IMR-90 (cell line): Measurements from ENCODE around the gene LDHB. TPM values are rescaled to one million over a fixed set of nuclear protein-coding genes. Genes with fewer than 3 reads are reported as not detected.

Source experiments
- ATAC-seq: fragments of 200-7000 bp; cut with Tn5 transposase; 2 replicates; pipeline ENCODE4 v1.9.1; 2020; ENCODE audit warnings: low read depth, mild to moderate bottlenecking, moderate library complexity
- BruUV-seq: library from RNA; stranded (reverse); fragments of 400-500 nt; replicated peaks from 2 replicates; lab custom pipeline; 2021; lab: Mats Ljungman, UMichigan
- CTCF ChIA-PET: fragments of 300-600 bp; formaldehyde crosslinking; extraction: SDS; loops from one replicate; lab custom pipeline; 2021; ENCODE audit warnings: antibody characterized with exemption; lab: Yijun Ruan, JAX
- POLR2A ChIA-PET: fragments of 300-600 bp; sonication (Branson Sonifier 250); formaldehyde crosslinking; loops from one replicate; lab custom pipeline; 2022; ENCODE audit warnings: antibody characterized with exemption; ENCODE audit not compliant: unreplicated experiment; lab: Charles Lee
- DNase-seq: peaks from one replicate; pipeline ENCODE4 v3.0.0; 2013
- H2AFZ ChIP-seq: replicated peaks from 2 replicates; pipeline ENCODE3; 2013; ENCODE audit warnings: low read length, mild to moderate bottlenecking; ENCODE audit not compliant: poor library complexity
- H2AK5ac ChIP-seq: 2 replicates; pipeline ENCODE4 v1.6.1; 2013; ENCODE audit warnings: low read depth, low read length, inconsistent platforms
- H2AK9ac ChIP-seq: replicated peaks from 2 replicates; pipeline ENCODE3; 2013; ENCODE audit warnings: mild to moderate bottlenecking, low read depth, low read length, moderate library complexity; ENCODE audit not compliant: poor library complexity
- H2BK120ac ChIP-seq: 2 replicates; pipeline ENCODE4 v1.6.1; 2013; ENCODE audit warnings: low read depth, low read length, inconsistent platforms
- H2BK15ac ChIP-seq: 3 replicates; pipeline ENCODE4 v1.6.1; 2013; ENCODE audit warnings: low read depth, low read length, inconsistent platforms
- H2BK20ac ChIP-seq: 2 replicates; pipeline ENCODE4 v1.6.1; 2013; ENCODE audit warnings: low read depth, mild to moderate bottlenecking, inconsistent platforms, low read length, moderate library complexity
- H2BK5ac ChIP-seq: 2 replicates; pipeline ENCODE4 v1.6.1; 2013; ENCODE audit warnings: mild to moderate bottlenecking, low read depth, low read length, inconsistent platforms; ENCODE audit not compliant: poor library complexity, severe bottlenecking
- H3K14ac ChIP-seq: replicated peaks from 2 replicates; pipeline ENCODE4 v1.6.1; 2013; ENCODE audit warnings: low read depth, low read length, inconsistent platforms
- H3K18ac ChIP-seq: 2 replicates; pipeline ENCODE4 v1.6.1; 2013; ENCODE audit warnings: low read depth, low read length, control low read depth
- H3K23ac ChIP-seq: 2 replicates; pipeline ENCODE4 v1.6.1; 2013; ENCODE audit warnings: low read depth, low read length, inconsistent platforms
- H3K27ac ChIP-seq: 2 replicates; pipeline ENCODE4 v1.5.1; 2013; ENCODE audit warnings: mild to moderate bottlenecking, control low read depth, low read length; ENCODE audit not compliant: insufficient read depth
- H3K27me3 ChIP-seq: 2 replicates; pipeline ENCODE4 v1.6.1; 2013; ENCODE audit warnings: low read length; ENCODE audit not compliant: control insufficient read depth, insufficient read depth
- H3K36me3 ChIP-seq: 2 replicates; pipeline ENCODE4 v1.6.1; 2013; ENCODE audit warnings: low read length, mixed read lengths; ENCODE audit not compliant: control insufficient read depth, insufficient read depth
- H3K4ac ChIP-seq: 2 replicates; pipeline ENCODE4 v1.6.1; 2013; ENCODE audit warnings: low read depth, low read length, inconsistent platforms
- H3K4me1 ChIP-seq: 2 replicates; pipeline ENCODE4 v1.6.1; 2013; ENCODE audit warnings: low read length, mixed read lengths; ENCODE audit not compliant: control insufficient read depth, insufficient read depth
- H3K4me2 ChIP-seq: 2 replicates; pipeline ENCODE4 v1.6.1; 2013; ENCODE audit warnings: low read depth, mild to moderate bottlenecking, control low read depth, low read length, moderate library complexity
- H3K4me3 ChIP-seq: 2 replicates; pipeline ENCODE4 v1.5.1; 2013; ENCODE audit warnings: low read depth, mild to moderate bottlenecking, control low read depth, low read length, moderate library complexity; ENCODE audit not compliant: insufficient read depth
- H3K56ac ChIP-seq: 2 replicates; pipeline ENCODE4 v1.6.1; 2013; ENCODE audit warnings: low read length, inconsistent platforms; ENCODE audit not compliant: insufficient read depth; ENCODE audit errors: extremely low read depth
- H3K79me1 ChIP-seq, 2 experiments: 2 replicates each; pipeline ENCODE4 v1.6.1; 2013; ENCODE audit warnings: low read length in 2 of 2, inconsistent platforms in 1 of 2, low read depth in 1 of 2
- H3K9ac ChIP-seq: 2 replicates; pipeline ENCODE4 v1.6.1; 2013; ENCODE audit warnings: low read depth, low read length, control low read depth
- H3K9me1 ChIP-seq: 2 replicates; pipeline ENCODE4 v1.6.1; 2013; ENCODE audit warnings: low read length, inconsistent platforms; ENCODE audit not compliant: insufficient read depth
- H3K9me3 ChIP-seq: 2 replicates; pipeline ENCODE4 v1.6.1; 2013; ENCODE audit warnings: low read length; ENCODE audit not compliant: control insufficient read depth, insufficient read depth
- H4K20me1 ChIP-seq: 2 replicates; pipeline ENCODE4 v1.6.1; 2013; ENCODE audit warnings: low read length, inconsistent platforms; ENCODE audit not compliant: insufficient read depth
- H4K5ac ChIP-seq: 2 replicates; pipeline ENCODE4 v1.6.1; 2013; ENCODE audit warnings: mild to moderate bottlenecking, low read depth, low read length, control low read depth
- H4K8ac ChIP-seq, 2 experiments: 2 replicates each; pipeline ENCODE4 v1.6.1; 2013; ENCODE audit warnings: low read depth in 2 of 2, low read length in 2 of 2, control low read depth in 1 of 2, inconsistent platforms in 1 of 2
- H4K91ac ChIP-seq: 2 replicates; pipeline ENCODE4 v1.6.1; 2013; ENCODE audit warnings: low read depth, low read length, inconsistent platforms; ENCODE audit not compliant: insufficient read depth
- BHLHE40 ChIP-seq: fragments of 150-350 bp; IDR thresholded peaks from 2 replicates; pipeline ENCODE4 v1.6.1; 2016; ENCODE audit warnings: mild to moderate bottlenecking, low read depth, low read length
- CEBPB ChIP-seq: IDR thresholded peaks from 2 replicates; pipeline ENCODE4 v1.6.1; 2012; ENCODE audit warnings: low read depth, low read length, improper control_type of control experiment
- CHD1 ChIP-seq: IDR thresholded peaks from 2 replicates; pipeline ENCODE4 v1.6.1; 2012; ENCODE audit warnings: low read depth, low read length, improper control_type of control experiment
- FOS ChIP-seq: fragments of 150-350 bp; IDR thresholded peaks from 2 replicates; pipeline ENCODE4 v1.6.1; 2016; ENCODE audit warnings: low read depth, low read length
- MAFK ChIP-seq: IDR thresholded peaks from 2 replicates; pipeline ENCODE4 v1.6.1; 2012; ENCODE audit warnings: low read depth, low read length, improper control_type of control experiment
- MAZ ChIP-seq: IDR thresholded peaks from 2 replicates; pipeline ENCODE4 v1.6.1; 2012; ENCODE audit warnings: low read depth, mild to moderate bottlenecking, low read length, improper control_type of control experiment, moderate library complexity, borderline replicate concordance
- MXI1 ChIP-seq: IDR thresholded peaks from 2 replicates; pipeline ENCODE4 v1.6.1; 2012; ENCODE audit warnings: low read depth, mild to moderate bottlenecking, low read length, moderate library complexity, borderline replicate concordance
- NFE2L2 ChIP-seq: fragments of 150-350 bp; IDR thresholded peaks from 2 replicates; pipeline ENCODE4 v1.6.1; 2016; ENCODE audit warnings: low read depth, mild to moderate bottlenecking, low read length
- POLR2A ChIP-seq: IDR thresholded peaks from 2 replicates; pipeline ENCODE4 v1.6.1; 2012; ENCODE audit warnings: mild to moderate bottlenecking, low read depth, low read length
- RAD21 ChIP-seq: IDR thresholded peaks from 2 replicates; pipeline ENCODE4 v1.6.1; 2012; ENCODE audit warnings: low read length, improper control_type of control experiment
- RCOR1 ChIP-seq: IDR thresholded peaks from 2 replicates; pipeline ENCODE4 v1.6.1; 2012; ENCODE audit warnings: mild to moderate bottlenecking, low read length, improper control_type of control experiment; ENCODE audit not compliant: insufficient replicate concordance
- RFX5 ChIP-seq: IDR thresholded peaks from 2 replicates; pipeline ENCODE4 v1.8.0; 2012; ENCODE audit warnings: low read depth, mild to moderate bottlenecking, low read length, moderate library complexity
- SMC3 ChIP-seq: fragments of 150-350 bp; IDR thresholded peaks from 2 replicates; pipeline ENCODE4 v1.6.1; 2016; ENCODE audit warnings: low read depth, mild to moderate bottlenecking, antibody characterized with exemption, low read length, moderate library complexity
- WGBS, 2 experiments: methylation state at CpG; one replicate each; pipeline versions ENCODE4 v1.1.5 to v1.1.7; 2013; ENCODE audit warnings: missing lambda C conversion rate in 2 of 2; ENCODE audit not compliant: insufficient read length in 1 of 2; ENCODE audit errors: extremely low coverage in 2 of 2; 5-methylcytosine and 5-hydroxymethylcytosine counted together
- dilution Hi-C: fragments of 300-500 bp; cut with HindIII; formaldehyde crosslinking; loops from one replicate; pipeline ENCODE4 v1.14.3; 2018; ENCODE audit warnings: low sequenced_read_pairs; ENCODE audit not compliant: unreplicated experiment
- in situ Hi-C: fragments of 300-500 bp; cut with MboI; formaldehyde crosslinking; loops from 3 replicates; pipeline ENCODE4 v1.14.3; 2019; ENCODE audit warnings: low sequenced_read_pairs, inconsistent platforms, mixed read lengths
- intact Hi-C: fragments of 100-400 bp; cut with micrococcal nuclease; formaldehyde crosslinking; loops from 2 replicates; pipeline ENCODE4 v1.10.0; 2022
- polyA plus RNA-seq, 3 experiments: library from polyadenylated mRNA; depleted of rRNA; stranded (reverse); fragments of >200 nt; gene quantifications; 2 replicates each; pipeline ENCODE4 v1.2.3, GENCODE V29; 2012; ENCODE audit warnings: low replicate concordance in 1 of 3
- total RNA-seq: library from RNA; depleted of rRNA; stranded (reverse); fragments of >200 nt; gene quantifications from 2 replicates; pipeline ENCODE4 v1.2.3, GENCODE V29; 2012
- TF ChIP-seq, protein P1 (sequence below): conservative IDR thresholded peaks from 2 replicates; pipeline ENCODE4 v1.5.1; 2012; ENCODE audit warnings: mild to moderate bottlenecking, low read depth, low read length, improper control_type of control experiment
- TF ChIP-seq, protein P2 (sequence below): fragments of 150-350 bp; IDR thresholded peaks from 2 replicates; pipeline ENCODE4 v1.6.1; 2016; ENCODE audit warnings: low read depth, mild to moderate bottlenecking, low read length, moderate library complexity, borderline replicate concordance
- TF ChIP-seq, protein P3 (sequence below): fragments of 150-350 bp; IDR thresholded peaks from 2 replicates; pipeline ENCODE4 v1.6.1; 2017; ENCODE audit warnings: mild to moderate bottlenecking, antibody characterized with exemption, low read length, low read depth

LDHB gene
- total and polyA plus RNA-seq, 2 of the 4 experiments (the other 2 are of a cell fraction), result 623 to 630 TPM

DNA sequence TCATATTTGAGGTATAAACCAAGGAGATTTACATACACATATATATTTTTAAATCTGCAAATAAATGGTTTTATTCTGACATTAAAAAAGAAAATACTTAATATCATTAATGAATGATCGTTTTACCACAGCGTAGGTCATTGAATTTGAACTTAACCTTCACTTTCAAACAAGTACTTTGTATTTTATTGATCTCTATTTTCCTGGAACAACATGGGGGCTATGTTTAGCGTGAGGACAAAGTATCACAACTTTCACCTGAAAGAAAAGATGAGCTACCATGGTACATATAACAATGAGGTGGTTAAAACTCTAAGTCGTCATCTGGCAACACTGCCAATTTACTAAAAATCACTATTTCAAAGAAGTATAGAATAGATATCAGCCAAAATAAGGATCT, 59.0 kb downstream of the LDHB start:
- no peak overlapping the region for H4K5ac ChIP-seq
- no peak overlapping the region for H4K8ac ChIP-seq
- no peak overlapping the region for H2AK5ac ChIP-seq
- no TSS peak for BruUV-seq
- no CpG with 5 or more reads among the region's 4 CpGs for WGBS, 2 experiments
- intact Hi-C loops (no loop called here), dilution Hi-C loops (no loop called here), in situ Hi-C loops (no loop called here)
- no peak overlapping the region for H3K4me3 ChIP-seq
- TF ChIP-seq MAZ, result no peak
- TF ChIP-seq, protein P1, sequence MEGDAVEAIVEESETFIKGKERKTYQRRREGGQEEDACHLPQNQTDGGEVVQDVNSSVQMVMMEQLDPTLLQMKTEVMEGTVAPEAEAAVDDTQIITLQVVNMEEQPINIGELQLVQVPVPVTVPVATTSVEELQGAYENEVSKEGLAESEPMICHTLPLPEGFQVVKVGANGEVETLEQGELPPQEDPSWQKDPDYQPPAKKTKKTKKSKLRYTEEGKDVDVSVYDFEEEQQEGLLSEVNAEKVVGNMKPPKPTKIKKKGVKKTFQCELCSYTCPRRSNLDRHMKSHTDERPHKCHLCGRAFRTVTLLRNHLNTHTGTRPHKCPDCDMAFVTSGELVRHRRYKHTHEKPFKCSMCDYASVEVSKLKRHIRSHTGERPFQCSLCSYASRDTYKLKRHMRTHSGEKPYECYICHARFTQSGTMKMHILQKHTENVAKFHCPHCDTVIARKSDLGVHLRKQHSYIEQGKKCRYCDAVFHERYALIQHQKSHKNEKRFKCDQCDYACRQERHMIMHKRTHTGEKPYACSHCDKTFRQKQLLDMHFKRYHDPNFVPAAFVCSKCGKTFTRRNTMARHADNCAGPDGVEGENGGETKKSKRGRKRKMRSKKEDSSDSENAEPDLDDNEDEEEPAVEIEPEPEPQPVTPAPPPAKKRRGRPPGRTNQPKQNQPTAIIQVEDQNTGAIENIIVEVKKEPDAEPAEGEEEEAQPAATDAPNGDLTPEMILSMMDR, result no peak
- no peak for TF ChIP-seq MAFK
- TF ChIP-seq FOS, result no peak
- no peak for TF ChIP-seq RFX5
- TF ChIP-seq, protein P2, sequence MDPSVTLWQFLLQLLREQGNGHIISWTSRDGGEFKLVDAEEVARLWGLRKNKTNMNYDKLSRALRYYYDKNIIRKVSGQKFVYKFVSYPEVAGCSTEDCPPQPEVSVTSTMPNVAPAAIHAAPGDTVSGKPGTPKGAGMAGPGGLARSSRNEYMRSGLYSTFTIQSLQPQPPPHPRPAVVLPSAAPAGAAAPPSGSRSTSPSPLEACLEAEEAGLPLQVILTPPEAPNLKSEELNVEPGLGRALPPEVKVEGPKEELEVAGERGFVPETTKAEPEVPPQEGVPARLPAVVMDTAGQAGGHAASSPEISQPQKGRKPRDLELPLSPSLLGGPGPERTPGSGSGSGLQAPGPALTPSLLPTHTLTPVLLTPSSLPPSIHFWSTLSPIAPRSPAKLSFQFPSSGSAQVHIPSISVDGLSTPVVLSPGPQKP, result no peak
- TF ChIP-seq NFE2L2, result no peak
- no peak for TF ChIP-seq SMC3
- TF ChIP-seq POLR2A, result no peak
- TF ChIP-seq CEBPB, result no peak
- TF ChIP-seq CHD1, result no peak
- no peak for TF ChIP-seq RAD21
- no peak for TF ChIP-seq RCOR1
- TF ChIP-seq, protein P3, sequence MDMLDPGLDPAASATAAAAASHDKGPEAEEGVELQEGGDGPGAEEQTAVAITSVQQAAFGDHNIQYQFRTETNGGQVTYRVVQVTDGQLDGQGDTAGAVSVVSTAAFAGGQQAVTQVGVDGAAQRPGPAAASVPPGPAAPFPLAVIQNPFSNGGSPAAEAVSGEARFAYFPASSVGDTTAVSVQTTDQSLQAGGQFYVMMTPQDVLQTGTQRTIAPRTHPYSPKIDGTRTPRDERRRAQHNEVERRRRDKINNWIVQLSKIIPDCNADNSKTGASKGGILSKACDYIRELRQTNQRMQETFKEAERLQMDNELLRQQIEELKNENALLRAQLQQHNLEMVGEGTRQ, result no peak
- no peak for TF ChIP-seq BHLHE40
- no peak for TF ChIP-seq MXI1
- H2BK20ac ChIP-seq, result no peak overlapping the region
- H4K91ac ChIP-seq, result no peak overlapping the region
- no peaks in the 10 kb centered on the region for H3K79me1 ChIP-seq
- H3K27ac ChIP-seq, result no peak overlapping the region
- H3K4ac ChIP-seq, result no peak overlapping the region
- H3K4me2 ChIP-seq, result no peak overlapping the region
- DNase-seq (no peak), ATAC-seq (no peak)
- no peak overlapping the region for H2BK5ac ChIP-seq
- H3K56ac ChIP-seq, result no peak overlapping the region
- no peak overlapping the region for H3K14ac ChIP-seq
- no peaks in the 10 kb centered on the region for H3K36me3 ChIP-seq
- no peak overlapping the region for H3K18ac ChIP-seq
- 0 out of 2 replicates have a peak, but pooled peaks cover 2% of the 10 kb centered on the region for H3K27me3 ChIP-seq
- no peak overlapping the region for H2BK15ac ChIP-seq
- H2AK9ac ChIP-seq, result no peak overlapping the region
- no peaks in the 10 kb centered on the region for H3K9me1 ChIP-seq
- no peak overlapping the region for H3K9ac ChIP-seq
- ChIA-PET POLR2A (no interaction called here), CTCF (interaction anchor here (0.7 kb wide), 1 partner anchor 301 kb away, joined by 3 read pairs; no protein-coding TSS in a partner anchor)
- no peak overlapping the region for H2BK120ac ChIP-seq
- H3K23ac ChIP-seq, result no peak overlapping the region
- no peaks in the 10 kb centered on the region for H3K9me3 ChIP-seq
- H2AFZ ChIP-seq, result no peak overlapping the region
- no peaks in the 10 kb centered on the region for H3K4me1 ChIP-seq
- H4K20me1 ChIP-seq, result no peaks in the 10 kb centered on the region
